22Rv1 (cell line): Measurements from ENCODE around the gene TP53RK.

Source experiments
- H3K27ac ChIP-seq: fragments of 450-650 bp; 2 replicates; pipeline ENCODE4 v1.5.1; 2017
- CTCF ChIP-seq: fragments of 450-650 bp; IDR thresholded peaks from 2 replicates; pipeline ENCODE4 v1.5.1; 2017; ENCODE audit warnings: mild to moderate bottlenecking
- ZFX ChIP-seq: fragments of 450-650 bp; IDR thresholded peaks from 2 replicates; pipeline ENCODE4 v1.6.1; 2017; ENCODE audit warnings: antibody characterized with exemption, borderline replicate concordance

Gene TP53RK

GRCh38 chr20:46637020-46637419 is 52.2 kb downstream of the TP53RK start:
- TF ChIP-seq CTCF = no peak
- TF ChIP-seq ZFX = no peak
- no peak overlapping the region for H3K27ac ChIP-seq

GRCh38 chr20:46636514-46636913 is 52.7 kb downstream of the TP53RK start:
- H3K27ac ChIP-seq = no peak overlapping the region
- TF ChIP-seq ZFX (no peak), CTCF (no peak)

GRCh38 chr20:46635514-46636136 is 53.6 kb downstream of the TP53RK start:
- TF ChIP-seq ZFX (no peak), CTCF (no peak)
- H3K27ac ChIP-seq = no peak overlapping the region

GRCh38 chr20:46634528-46634927 is 54.7 kb downstream of the TP53RK start:
- TF ChIP-seq ZFX (no peak), CTCF (no peak)
- H3K27ac ChIP-seq = no peak overlapping the region
